Prostate gland (tissue), 2 donors: ENCODE measurements around the gene PRCD. TPM values are rescaled to one million over a fixed set of nuclear protein-coding genes. Genes with fewer than 3 reads are reported as not detected.
A peak's percentile ranks its signal among the peaks of the same experiment; 100 is the strongest.

Source experiments
- DNase-seq: peaks from one replicate; pipeline ENCODE4 v3.0.0-alpha.2; 2019; ENCODE audit warnings: low spot score
- H3K27ac ChIP-seq, 2 donors: fragments of 200-600 bp; sonication (generic); 2 replicates each; pipeline ENCODE4 v1.5.1; 2017 to 2019
- H3K27me3 ChIP-seq: fragments of 200-600 bp; sonication (generic); replicated peaks from 2 replicates; pipeline ENCODE4 v1.5.1; 2019; ENCODE audit not compliant: insufficient read depth
- H3K36me3 ChIP-seq, 2 donors: fragments of 200-600 bp; sonication (generic); 1 replicate in 1 of 2; 2 replicates in 1 of 2; pipeline versions ENCODE4 v1.5.1 to v1.8.1; 2017 to 2019
- H3K4me1 ChIP-seq: fragments of 200-600 bp; sonication (generic); replicated peaks from 2 replicates; pipeline ENCODE4 v1.5.1; 2019
- H3K4me3 ChIP-seq, 2 donors: fragments of 200-600 bp; sonication (generic); 2 replicates each; pipeline ENCODE4 v1.5.1; 2017 to 2019
- H3K9me3 ChIP-seq: fragments of 200-600 bp; sonication (generic); 2 replicates; pipeline ENCODE4 v1.5.1; 2017
- POLR2A ChIP-seq: fragments of 450-650 bp; IDR thresholded peaks from one replicate; pipeline ENCODE4 v1.6.1; 2016; ENCODE audit warnings: antibody characterized with exemption, mild to moderate bottlenecking
- POLR2AphosphoS5 ChIP-seq: sonication (generic); formaldehyde crosslinking; IDR thresholded peaks from one replicate; pipeline ENCODE4 v1.6.1; 2017; ENCODE audit warnings: antibody characterized with exemption
- WGBS: methylation state at CpG from one replicate; pipeline ENCODE4 v1.1.5; 2018; 5-methylcytosine and 5-hydroxymethylcytosine counted together
- intact Hi-C: fragments of 100-400 bp; cut with DNase I; formaldehyde crosslinking; loops from one replicate; pipeline ENCODE4 v1.14.2; 2022
- total RNA-seq, 2 donors: library from RNA; depleted of rRNA; stranded (reverse); fragments of >200 nt; gene quantifications; one replicate each; pipeline ENCODE4 v1.1.0, GENCODE V29; 2016
- TF ChIP-seq, protein P1 (sequence below), 4 experiments: fragments of 200-600 bp in 2 of 4; fragments of 450-650 bp in 2 of 4; sonication (generic) in 2 of 4; IDR thresholded peaks; 1 replicate in 3 of 4; 2 replicates in 1 of 4; pipeline ENCODE4 v1.5.1; 2016 to 2019; ENCODE audit warnings: antibody characterized with exemption in 4 of 4, mild to moderate bottlenecking in 2 of 4, moderate library complexity in 2 of 4

Gene PRCD
- total RNA-seq, 2 donors from 2014 or later, result 0.36 to 0.85 TPM

- intact Hi-C loops, result no loop called here
- TF ChIP-seq, protein P1, sequence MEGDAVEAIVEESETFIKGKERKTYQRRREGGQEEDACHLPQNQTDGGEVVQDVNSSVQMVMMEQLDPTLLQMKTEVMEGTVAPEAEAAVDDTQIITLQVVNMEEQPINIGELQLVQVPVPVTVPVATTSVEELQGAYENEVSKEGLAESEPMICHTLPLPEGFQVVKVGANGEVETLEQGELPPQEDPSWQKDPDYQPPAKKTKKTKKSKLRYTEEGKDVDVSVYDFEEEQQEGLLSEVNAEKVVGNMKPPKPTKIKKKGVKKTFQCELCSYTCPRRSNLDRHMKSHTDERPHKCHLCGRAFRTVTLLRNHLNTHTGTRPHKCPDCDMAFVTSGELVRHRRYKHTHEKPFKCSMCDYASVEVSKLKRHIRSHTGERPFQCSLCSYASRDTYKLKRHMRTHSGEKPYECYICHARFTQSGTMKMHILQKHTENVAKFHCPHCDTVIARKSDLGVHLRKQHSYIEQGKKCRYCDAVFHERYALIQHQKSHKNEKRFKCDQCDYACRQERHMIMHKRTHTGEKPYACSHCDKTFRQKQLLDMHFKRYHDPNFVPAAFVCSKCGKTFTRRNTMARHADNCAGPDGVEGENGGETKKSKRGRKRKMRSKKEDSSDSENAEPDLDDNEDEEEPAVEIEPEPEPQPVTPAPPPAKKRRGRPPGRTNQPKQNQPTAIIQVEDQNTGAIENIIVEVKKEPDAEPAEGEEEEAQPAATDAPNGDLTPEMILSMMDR (IDR thresholded peaks at IDR 0.05), result no peak
- TF ChIP-seq POLR2AphosphoS5, result no peak
- no peak for TF ChIP-seq POLR2A
- Histone ChIP-seq H3K9me3 (no peaks in the 10 kb centered on the region), H3K36me3 (no peaks in the 10 kb centered on the region), H3K4me3 (no peak overlapping the region), H3K4me1 (peaks cover 4% of the 10 kb centered on the region), H3K27me3 (no peaks in the 10 kb centered on the region), H3K27ac (no peak overlapping the region)
- DNase-seq, result no peak
- 49% methylated on average over 24 of the region's 24 CpGs for WGBS
Observed at GRCh38 chr17:76544546-76545365, 4.9 kb downstream of the PRCD start.

- intact Hi-C loops, result no loop called here
- Histone ChIP-seq H3K27ac (no peak overlapping the region), H3K27me3 (no peaks in the 10 kb centered on the region), H3K4me3 (no peak overlapping the region), H3K9me3 (no peaks in the 10 kb centered on the region), H3K4me1 (no peaks in the 10 kb centered on the region), H3K36me3 (no peaks in the 10 kb centered on the region)
- TF ChIP-seq POLR2AphosphoS5 (no peak), POLR2A (no peak)
- TF ChIP-seq, protein P1 (IDR thresholded peaks at IDR 0.05), result no peak
- no peak for DNase-seq
- WGBS, result 71% methylated on average over 13 of the region's 13 CpGs
Observed at GRCh38 chr17:76545918-76546555, 6.2 kb downstream of the PRCD start.

DNA sequence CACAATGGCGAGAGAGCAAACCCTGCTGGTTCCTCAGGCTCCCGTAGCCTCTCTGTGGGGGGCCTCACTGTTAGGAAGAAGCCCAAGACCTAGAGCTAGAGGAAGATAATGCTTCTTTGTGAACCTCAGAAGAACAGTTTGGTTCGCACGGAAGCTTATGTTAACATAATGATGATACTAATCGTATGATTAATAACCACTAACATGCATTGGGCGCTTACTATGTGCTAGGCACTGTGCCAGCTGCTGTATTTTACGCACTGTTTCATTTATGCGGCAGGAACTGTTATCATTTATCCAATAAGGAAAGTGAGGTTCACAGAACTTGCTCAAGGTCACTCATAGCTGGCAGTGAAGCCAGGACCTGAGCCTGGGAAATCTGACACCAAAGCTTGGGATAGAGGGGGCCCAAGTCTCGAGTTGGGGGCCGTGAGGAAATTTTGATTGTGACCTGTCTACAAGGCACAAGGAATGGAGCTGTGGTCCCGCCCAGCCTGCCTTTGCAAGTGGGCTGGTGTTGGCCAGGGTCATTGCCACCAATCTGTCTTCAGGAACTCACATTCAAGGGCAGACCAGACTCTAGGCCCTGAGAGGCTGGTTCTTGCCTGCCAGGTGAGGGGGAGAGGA lies 6.8 kb downstream of the PRCD start:
- Histone ChIP-seq H3K27me3 (no peaks in the 10 kb centered on the region), H3K9me3 (no peaks in the 10 kb centered on the region), H3K36me3 (no peaks in the 10 kb centered on the region), H3K4me1 (no peaks in the 10 kb centered on the region), H3K4me3 (no peak overlapping the region), H3K27ac (peak overlapping the region; percentile 4 to 8)
- no peak for DNase-seq
- 36% methylated on average over 11 of the region's 11 CpGs for WGBS
- TF ChIP-seq, protein P1 (IDR thresholded peaks at IDR 0.05), result no peak
- no peak for TF ChIP-seq POLR2A
- intact Hi-C loops, result no loop called here

DNA sequence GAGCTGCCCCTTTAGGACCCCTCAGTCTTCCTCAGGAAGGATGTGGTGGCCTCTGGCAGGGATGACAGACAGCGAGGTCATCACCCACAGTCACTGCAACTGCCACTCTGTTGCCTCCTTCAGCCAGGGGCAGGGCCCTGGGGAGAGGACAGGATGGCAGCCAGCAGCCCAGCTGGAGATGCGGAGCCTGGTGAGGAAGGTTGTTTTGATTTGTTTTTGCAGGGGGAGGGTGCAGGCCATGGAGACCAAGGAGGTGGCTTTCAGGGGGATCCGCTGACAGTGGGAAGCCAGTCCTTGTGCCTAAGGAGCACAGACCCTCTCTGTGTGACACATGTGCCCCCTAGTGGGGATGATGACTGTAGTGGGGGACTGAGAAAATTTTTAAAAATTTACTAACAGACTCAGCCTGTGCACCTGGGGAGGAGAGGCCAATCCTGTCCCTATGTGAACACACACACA lies 7.4 kb downstream of the PRCD start:
- no peaks in the 10 kb centered on the region for H3K36me3 ChIP-seq
- H3K27me3 ChIP-seq, result no peaks in the 10 kb centered on the region
- peak overlapping the region in 1 of 2 donors; percentile 4 for H3K27ac ChIP-seq
- H3K9me3 ChIP-seq, result no peaks in the 10 kb centered on the region
- 44% methylated on average over 3 of the region's 3 CpGs for WGBS
- peak; percentile 52 for DNase-seq
- H3K4me1 ChIP-seq, result no peaks in the 10 kb centered on the region
- intact Hi-C loops, result no loop called here
- no peak overlapping the region for H3K4me3 ChIP-seq
- no peak for TF ChIP-seq POLR2AphosphoS5
- TF ChIP-seq, protein P1 (IDR thresholded peaks at IDR 0.05), result peak; percentile 30 to 66 (median 60)
